Endodermal cell (in vitro differentiated cells): Measurements from ENCODE around the gene BRD3. TPM values are rescaled to one million over a fixed set of nuclear protein-coding genes. Genes with fewer than 3 reads are reported as not detected.

Source experiments
- DNase-seq: peaks from one replicate; pipeline ENCODE4 v3.0.0-alpha.2; 2017
- H3K27ac ChIP-seq: 2 replicates; pipeline ENCODE4 v1.5.1; 2013; ENCODE audit warnings: mild to moderate bottlenecking, low read depth, low read length, moderate library complexity
- H3K27me3 ChIP-seq: 2 replicates; pipeline ENCODE4 v1.6.1; 2013; ENCODE audit warnings: mild to moderate bottlenecking, low read length, moderate library complexity; ENCODE audit not compliant: insufficient read depth, control insufficient read depth, poor library complexity, severe bottlenecking
- H3K36me3 ChIP-seq: 2 replicates; pipeline ENCODE4 v1.7.0; 2013; ENCODE audit warnings: mild to moderate bottlenecking, low read length, moderate library complexity; ENCODE audit not compliant: control insufficient read depth, insufficient read depth
- H3K4me1 ChIP-seq: one replicate; pipeline ENCODE4 v1.7.0; 2013; ENCODE audit warnings: low read length; ENCODE audit not compliant: control insufficient read depth, insufficient read depth
- H3K4me3 ChIP-seq: 2 replicates; pipeline ENCODE4 v1.5.1; 2013; ENCODE audit warnings: mild to moderate bottlenecking, low read length, moderate library complexity
- H3K9ac ChIP-seq: 2 replicates; pipeline ENCODE4 v1.6.1; 2013; ENCODE audit warnings: mild to moderate bottlenecking, low read length, moderate library complexity; ENCODE audit not compliant: poor library complexity, severe bottlenecking; ENCODE audit errors: extremely low read depth
- H3K9me3 ChIP-seq: 2 replicates; pipeline ENCODE4 v1.6.1; 2013; ENCODE audit warnings: mild to moderate bottlenecking, low read length, moderate library complexity; ENCODE audit not compliant: control insufficient read depth
- H3K27ac Mint-ChIP-seq: 2 replicates; pipeline ENCODE4 v1.8.0; 2020; ENCODE audit warnings: mixed read lengths
- H3K27me3 Mint-ChIP-seq: 2 replicates; pipeline ENCODE4 v1.8.0; 2021; ENCODE audit warnings: mild to moderate bottlenecking, mixed read lengths; ENCODE audit not compliant: insufficient read depth
- H3K36me3 Mint-ChIP-seq: 2 replicates; pipeline ENCODE4 v1.8.0; 2020; ENCODE audit warnings: low read depth, mixed read lengths
- H3K4me1 Mint-ChIP-seq: 2 replicates; pipeline ENCODE4 v1.8.0; 2020; ENCODE audit warnings: mixed read lengths
- H3K4me3 Mint-ChIP-seq: 2 replicates; pipeline ENCODE4 v1.8.0; 2020; ENCODE audit warnings: mild to moderate bottlenecking, moderate library complexity, mixed read lengths
- H3K9me3 Mint-ChIP-seq: 2 replicates; pipeline ENCODE4 v1.8.0; 2020; ENCODE audit warnings: mild to moderate bottlenecking, mixed read lengths
- WGBS, 2 experiments: methylation state at CpG; one replicate each; pipeline versions ENCODE4 v1.1.5 to v1.1.7; 2013; ENCODE audit warnings: missing lambda C conversion rate in 2 of 2, mixed read lengths in 1 of 2; ENCODE audit not compliant: insufficient coverage in 1 of 2, insufficient read length in 1 of 2; 5-methylcytosine and 5-hydroxymethylcytosine counted together
- total RNA-seq, 2 donors: library from RNA; stranded (reverse); fragmentation: NEBNext Ultra II Directional in 1 of 2; extraction: Animal tissue kit (Norgen Biotek cat#: 25700) in 1 of 2; gene quantifications; 2 replicates in 1 of 2; 3 replicates in 1 of 2; pipeline ENCODE4 v1.2.1, GENCODE V29; 2021
- TF ChIP-seq, protein P1 (sequence below): fragments of 200-600 bp; sonication (generic); conservative IDR thresholded peaks from 2 replicates; pipeline ENCODE4 v1.5.0; 2021; ENCODE audit warnings: antibody characterized with exemption, mild to moderate bottlenecking

The BRD3 gene
- total RNA-seq, 2 donors from 2014 or later: 92.3 to 103 TPM

DNA sequence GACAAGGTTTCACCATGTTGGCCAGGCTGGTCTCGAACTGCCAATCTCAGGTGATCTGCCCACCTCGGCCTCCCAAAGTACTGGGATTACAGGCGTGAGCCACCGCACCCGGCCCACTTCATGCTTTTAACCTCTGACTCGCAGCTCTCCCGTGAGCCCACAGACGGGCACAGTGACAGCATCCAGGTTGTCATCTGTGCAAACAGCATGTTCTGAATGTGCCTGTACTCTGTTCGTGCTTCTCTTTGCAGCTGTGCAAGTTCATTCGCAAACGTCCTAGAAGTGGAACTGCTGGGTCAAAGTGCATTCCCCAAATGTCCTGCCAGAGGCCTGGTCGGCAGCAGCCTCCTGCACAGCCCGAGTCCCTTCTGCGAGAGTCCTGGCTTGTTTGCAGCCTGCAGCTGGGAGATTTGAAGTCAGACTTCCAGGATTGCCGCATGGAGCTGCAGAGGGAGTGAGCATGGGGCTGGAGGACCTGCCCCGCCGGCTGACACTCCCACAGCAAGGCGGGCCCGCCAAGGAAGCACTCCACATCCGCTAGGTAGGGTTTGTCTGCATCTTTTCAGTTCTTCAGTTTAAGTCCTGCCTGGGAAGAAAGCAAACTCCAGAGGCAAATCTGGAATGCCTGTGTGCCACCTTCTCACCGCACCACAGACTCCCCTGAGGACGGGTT lies 39.1 kb downstream of the BRD3 start:
- H3K9me3 Mint-ChIP-seq: no peaks in the 10 kb centered on the region
- TF ChIP-seq, protein P1, sequence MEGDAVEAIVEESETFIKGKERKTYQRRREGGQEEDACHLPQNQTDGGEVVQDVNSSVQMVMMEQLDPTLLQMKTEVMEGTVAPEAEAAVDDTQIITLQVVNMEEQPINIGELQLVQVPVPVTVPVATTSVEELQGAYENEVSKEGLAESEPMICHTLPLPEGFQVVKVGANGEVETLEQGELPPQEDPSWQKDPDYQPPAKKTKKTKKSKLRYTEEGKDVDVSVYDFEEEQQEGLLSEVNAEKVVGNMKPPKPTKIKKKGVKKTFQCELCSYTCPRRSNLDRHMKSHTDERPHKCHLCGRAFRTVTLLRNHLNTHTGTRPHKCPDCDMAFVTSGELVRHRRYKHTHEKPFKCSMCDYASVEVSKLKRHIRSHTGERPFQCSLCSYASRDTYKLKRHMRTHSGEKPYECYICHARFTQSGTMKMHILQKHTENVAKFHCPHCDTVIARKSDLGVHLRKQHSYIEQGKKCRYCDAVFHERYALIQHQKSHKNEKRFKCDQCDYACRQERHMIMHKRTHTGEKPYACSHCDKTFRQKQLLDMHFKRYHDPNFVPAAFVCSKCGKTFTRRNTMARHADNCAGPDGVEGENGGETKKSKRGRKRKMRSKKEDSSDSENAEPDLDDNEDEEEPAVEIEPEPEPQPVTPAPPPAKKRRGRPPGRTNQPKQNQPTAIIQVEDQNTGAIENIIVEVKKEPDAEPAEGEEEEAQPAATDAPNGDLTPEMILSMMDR: no peak
- H3K4me3 Mint-ChIP-seq: no peak overlapping the region
- Histone ChIP-seq H3K27ac (peak overlapping the region; percentile 24), H3K9ac (no peak overlapping the region), H3K4me1 (no peaks in the 10 kb centered on the region), H3K9me3 (no peaks in the 10 kb centered on the region), H3K4me3 (no peak overlapping the region), H3K36me3 (peaks cover 21% of the 10 kb centered on the region), H3K27me3 (no peaks in the 10 kb centered on the region)
- peak overlapping the region; percentile 55 for H3K27ac Mint-ChIP-seq
- WGBS, 2 experiments: 92 to 97% methylated on average over 16 to 22 of the region's 22 CpGs
- H3K36me3 Mint-ChIP-seq: peaks cover 29% of the 10 kb centered on the region
- peaks cover 2% of the 10 kb centered on the region for H3K4me1 Mint-ChIP-seq
- no peaks in the 10 kb centered on the region for H3K27me3 Mint-ChIP-seq
- no peak for DNase-seq

DNA sequence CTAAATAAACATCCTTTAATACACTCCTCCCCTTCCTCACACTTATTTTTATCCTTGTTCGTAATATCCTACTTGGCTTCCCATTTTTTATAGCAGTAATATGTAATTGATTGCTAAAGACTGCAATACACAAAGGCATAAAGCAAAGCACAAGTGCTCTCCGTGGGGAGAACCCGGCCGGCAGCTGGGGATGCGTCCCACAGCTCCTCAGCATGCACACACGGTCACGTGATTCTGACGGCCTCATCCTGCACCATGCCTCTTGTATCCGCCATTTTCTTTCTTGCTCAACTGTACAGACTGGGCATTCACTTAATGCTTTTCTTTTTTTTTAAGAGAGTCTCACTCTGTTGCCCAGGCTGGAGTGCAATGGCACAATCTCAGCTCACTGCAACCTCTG lies 39.8 kb downstream of the BRD3 start:
- Mint-ChIP-seq H3K36me3 (peaks cover 23% of the 10 kb centered on the region), H3K4me1 (peaks cover 2% of the 10 kb centered on the region), H3K27ac (no peak overlapping the region), H3K27me3 (no peaks in the 10 kb centered on the region), H3K9me3 (no peaks in the 10 kb centered on the region), H3K4me3 (no peak overlapping the region)
- H3K27ac ChIP-seq: no peak overlapping the region
- H3K4me1 ChIP-seq: no peaks in the 10 kb centered on the region
- H3K4me3 ChIP-seq: no peak overlapping the region
- H3K9me3 ChIP-seq: no peaks in the 10 kb centered on the region
- 91 to 94% methylated on average over 9 of the region's 9 CpGs for WGBS, 2 experiments
- TF ChIP-seq, protein P1: no peak
- no peak overlapping the region for H3K9ac ChIP-seq
- peaks cover 14% of the 10 kb centered on the region for H3K36me3 ChIP-seq
- H3K27me3 ChIP-seq: no peaks in the 10 kb centered on the region
- DNase-seq: no peak

DNA sequence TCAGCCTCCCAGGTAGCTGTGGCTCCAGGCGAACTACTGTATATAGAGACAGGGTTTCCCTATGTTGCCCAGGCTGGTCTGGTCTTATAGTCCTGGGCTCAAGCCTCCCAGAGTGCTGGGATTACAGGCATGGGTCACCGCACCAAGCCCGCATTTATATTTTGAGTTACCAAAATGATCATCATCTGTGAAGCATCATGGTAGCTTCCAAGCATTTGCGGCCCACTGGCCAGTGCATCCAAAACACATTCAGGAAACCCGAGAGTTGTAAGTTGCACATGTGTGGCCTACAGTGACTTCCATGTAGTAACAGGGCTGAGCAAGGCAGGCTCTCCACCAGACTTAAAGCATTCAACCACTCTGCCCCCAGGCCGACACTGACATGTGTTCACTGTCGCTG lies 40.3 kb downstream of the BRD3 start:
- H3K9ac ChIP-seq: no peak overlapping the region
- Mint-ChIP-seq H3K9me3 (no peaks in the 10 kb centered on the region), H3K4me1 (peaks cover 2% of the 10 kb centered on the region), H3K36me3 (peaks cover 19% of the 10 kb centered on the region), H3K27ac (no peak overlapping the region), H3K27me3 (no peaks in the 10 kb centered on the region), H3K4me3 (no peak overlapping the region)
- H3K27ac ChIP-seq: no peak overlapping the region
- H3K9me3 ChIP-seq: no peaks in the 10 kb centered on the region
- no peaks in the 10 kb centered on the region for H3K27me3 ChIP-seq
- peaks cover 12% of the 10 kb centered on the region for H3K36me3 ChIP-seq
- WGBS, 2 experiments: 93 to 97% methylated on average over 7 of the region's 7 CpGs
- DNase-seq: no peak
- no peak overlapping the region for H3K4me3 ChIP-seq
- TF ChIP-seq, protein P1: no peak
- H3K4me1 ChIP-seq: no peaks in the 10 kb centered on the region
